ENCODE results near the gene CUL9.

The CUL9 gene

DNA sequence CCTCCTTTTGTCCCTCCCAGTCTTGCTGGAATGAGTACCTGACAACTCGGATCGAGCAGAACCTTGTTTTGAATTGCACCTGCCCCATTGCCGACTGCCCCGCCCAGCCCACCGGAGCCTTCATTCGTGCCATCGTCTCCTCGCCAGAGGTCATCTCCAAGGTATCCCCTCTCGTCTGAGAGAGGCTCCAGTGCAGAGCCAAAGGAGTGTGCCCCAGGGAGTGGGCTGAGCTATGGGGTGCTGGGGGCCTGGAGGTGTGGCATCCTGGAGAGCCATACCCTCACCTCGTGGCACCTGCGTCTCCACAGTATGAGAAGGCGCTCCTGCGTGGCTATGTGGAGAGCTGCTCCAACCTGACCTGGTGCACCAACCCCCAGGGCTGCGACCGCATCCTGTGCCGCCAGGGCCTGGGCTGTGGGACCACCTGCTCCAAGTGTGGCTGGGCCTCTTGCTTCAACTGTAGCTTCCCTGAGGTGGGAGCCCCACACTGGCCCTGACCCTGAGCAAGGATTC lies 38.5 kb downstream of the CUL9 start:
- TF ChIP-seq, protein P1, sequence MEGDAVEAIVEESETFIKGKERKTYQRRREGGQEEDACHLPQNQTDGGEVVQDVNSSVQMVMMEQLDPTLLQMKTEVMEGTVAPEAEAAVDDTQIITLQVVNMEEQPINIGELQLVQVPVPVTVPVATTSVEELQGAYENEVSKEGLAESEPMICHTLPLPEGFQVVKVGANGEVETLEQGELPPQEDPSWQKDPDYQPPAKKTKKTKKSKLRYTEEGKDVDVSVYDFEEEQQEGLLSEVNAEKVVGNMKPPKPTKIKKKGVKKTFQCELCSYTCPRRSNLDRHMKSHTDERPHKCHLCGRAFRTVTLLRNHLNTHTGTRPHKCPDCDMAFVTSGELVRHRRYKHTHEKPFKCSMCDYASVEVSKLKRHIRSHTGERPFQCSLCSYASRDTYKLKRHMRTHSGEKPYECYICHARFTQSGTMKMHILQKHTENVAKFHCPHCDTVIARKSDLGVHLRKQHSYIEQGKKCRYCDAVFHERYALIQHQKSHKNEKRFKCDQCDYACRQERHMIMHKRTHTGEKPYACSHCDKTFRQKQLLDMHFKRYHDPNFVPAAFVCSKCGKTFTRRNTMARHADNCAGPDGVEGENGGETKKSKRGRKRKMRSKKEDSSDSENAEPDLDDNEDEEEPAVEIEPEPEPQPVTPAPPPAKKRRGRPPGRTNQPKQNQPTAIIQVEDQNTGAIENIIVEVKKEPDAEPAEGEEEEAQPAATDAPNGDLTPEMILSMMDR (IDR thresholded peaks at IDR 0.05; ENCODE audit: extremely low read depth, missing control alignments) = no peak
- no peak for DNase-seq (ENCODE audit: low spot score)

DNA sequence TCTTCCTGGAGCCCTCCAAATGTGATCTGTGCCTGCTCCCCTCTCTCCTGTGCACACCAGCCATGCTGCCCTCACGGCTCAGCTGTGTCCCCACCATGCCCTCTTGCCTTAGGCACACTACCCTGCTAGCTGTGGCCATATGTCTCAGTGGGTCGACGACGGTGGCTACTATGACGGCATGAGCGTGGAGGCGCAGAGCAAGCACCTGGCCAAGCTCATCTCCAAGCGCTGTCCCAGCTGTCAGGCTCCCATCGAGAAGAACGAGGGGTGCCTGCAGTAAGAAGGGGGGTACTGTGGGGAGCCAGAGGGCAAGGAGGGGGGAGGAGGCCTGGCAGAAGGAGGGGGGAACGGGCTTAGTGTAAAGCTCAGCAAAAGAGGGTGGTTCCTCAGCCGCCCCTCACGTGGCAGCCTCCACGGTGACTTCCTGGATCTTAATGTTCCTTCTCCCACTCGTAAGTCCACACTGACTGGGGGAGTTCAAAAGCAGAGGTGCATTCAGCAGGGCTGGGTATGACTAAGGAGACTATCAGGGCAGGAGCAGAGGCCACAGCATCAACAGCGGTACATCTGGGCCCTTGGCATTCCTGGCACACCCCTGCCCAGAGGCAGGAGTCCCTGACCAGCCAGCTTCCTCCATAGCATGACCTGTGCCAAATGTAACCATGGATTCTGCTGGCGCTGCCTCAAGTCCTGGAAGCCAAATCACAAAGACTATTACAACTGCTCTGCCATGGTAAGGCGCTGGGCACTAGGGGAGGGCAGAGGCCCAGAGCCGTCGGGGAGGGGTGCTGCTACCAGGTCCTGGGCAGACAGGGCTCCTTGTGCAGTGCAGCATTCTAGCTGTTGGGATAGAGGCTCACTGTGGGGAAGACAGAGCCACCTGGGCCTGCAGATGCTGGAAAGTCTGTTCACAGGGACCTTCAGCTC lies 39.3 kb downstream of the CUL9 start:
- no peak for DNase-seq (ENCODE audit: low spot score)
- TF ChIP-seq, protein P1 (IDR thresholded peaks at IDR 0.05; ENCODE audit: extremely low read depth, missing control alignments) = no peak

DNA sequence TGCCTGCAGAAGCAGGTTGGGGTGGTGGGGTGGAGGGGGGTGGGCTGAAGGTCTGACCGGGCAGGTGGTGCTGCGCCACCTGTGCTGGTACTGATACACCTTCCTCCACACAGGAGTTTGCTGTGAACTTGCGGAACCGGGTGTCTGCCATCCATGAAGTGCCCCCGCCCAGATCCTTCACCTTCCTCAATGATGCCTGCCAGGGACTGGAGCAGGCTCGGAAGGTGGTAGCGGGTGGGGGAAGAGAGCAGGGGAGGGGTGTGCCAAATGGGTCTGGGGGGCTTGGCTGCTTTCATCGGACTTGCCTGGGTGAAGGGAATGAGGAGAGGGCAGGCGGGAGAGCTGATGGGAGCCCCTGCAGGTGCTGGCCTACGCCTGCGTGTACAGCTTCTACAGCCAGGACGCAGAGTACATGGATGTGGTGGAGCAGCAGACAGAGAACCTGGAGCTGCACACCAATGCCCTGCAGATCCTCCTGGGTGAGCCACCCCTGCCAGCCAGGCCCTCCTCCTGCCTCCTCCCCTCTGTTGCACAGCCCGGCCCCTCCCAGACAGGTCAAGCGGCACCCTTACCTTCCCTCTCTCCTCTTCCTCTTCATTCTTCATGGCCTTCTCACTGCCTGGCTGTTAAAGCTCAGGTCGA lies 40.5 kb downstream of the CUL9 start:
- DNase-seq (ENCODE audit: low spot score) = no peak
- TF ChIP-seq, protein P1 (IDR thresholded peaks at IDR 0.05; ENCODE audit: extremely low read depth, missing control alignments) = no peak

DNA sequence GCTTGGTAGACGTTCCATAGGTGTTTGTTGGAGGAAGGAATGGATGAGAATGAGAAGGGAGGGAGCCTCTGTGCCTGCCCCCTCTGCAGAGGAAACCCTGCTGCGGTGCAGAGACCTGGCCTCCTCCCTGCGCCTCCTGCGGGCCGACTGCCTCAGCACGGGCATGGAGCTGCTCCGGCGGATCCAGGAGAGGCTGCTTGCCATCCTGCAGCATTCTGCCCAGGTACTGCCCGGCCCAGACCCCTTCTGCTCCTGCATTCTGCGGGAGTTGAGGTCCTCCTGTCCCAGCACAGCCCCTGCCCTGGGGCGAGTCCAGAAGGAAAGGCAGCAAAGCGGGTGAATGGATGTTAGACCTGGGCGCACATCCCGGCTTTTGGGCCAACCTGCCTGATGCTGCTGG lies 41.2 kb downstream of the CUL9 start:
- no peak for DNase-seq (ENCODE audit: low spot score)
- TF ChIP-seq, protein P1 (IDR thresholded peaks at IDR 0.05; ENCODE audit: extremely low read depth, missing control alignments) = no peak

DNA sequence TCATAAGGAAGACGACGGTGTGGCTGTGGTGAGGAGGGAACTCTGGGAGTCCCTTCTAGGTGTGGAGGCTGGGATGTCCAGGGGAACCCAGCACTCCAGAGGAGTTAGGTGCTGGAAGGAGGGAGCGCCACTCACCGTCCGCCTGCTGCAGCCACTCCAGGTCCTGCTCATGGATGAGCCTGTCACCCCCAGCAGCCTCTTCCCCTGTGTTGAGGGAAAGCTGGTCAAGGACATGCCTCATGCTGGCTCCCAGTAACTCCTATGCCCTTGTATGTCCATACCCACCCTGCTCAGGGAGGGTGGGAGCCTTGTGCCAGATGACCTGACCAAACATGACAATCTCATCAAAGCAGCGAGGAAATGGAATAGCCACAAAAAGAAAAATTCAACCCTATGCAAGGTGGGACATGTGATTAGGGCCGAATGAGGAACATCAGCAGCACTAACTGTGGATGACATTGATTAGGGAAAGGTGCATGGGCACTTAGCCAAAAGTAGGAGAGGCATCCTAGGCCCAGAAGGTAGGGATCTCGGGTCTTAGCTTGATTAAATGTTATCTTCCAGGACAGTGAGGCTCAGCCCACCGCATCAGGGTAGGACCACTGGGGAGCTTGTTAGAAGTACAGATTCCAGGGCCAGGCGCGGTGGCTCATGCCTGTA lies 44.3 kb downstream of the CUL9 start:
- TF ChIP-seq, protein P1 (IDR thresholded peaks at IDR 0.05; ENCODE audit: extremely low read depth, missing control alignments) = no peak
- DNase-seq (ENCODE audit: low spot score) = no peak

DNA sequence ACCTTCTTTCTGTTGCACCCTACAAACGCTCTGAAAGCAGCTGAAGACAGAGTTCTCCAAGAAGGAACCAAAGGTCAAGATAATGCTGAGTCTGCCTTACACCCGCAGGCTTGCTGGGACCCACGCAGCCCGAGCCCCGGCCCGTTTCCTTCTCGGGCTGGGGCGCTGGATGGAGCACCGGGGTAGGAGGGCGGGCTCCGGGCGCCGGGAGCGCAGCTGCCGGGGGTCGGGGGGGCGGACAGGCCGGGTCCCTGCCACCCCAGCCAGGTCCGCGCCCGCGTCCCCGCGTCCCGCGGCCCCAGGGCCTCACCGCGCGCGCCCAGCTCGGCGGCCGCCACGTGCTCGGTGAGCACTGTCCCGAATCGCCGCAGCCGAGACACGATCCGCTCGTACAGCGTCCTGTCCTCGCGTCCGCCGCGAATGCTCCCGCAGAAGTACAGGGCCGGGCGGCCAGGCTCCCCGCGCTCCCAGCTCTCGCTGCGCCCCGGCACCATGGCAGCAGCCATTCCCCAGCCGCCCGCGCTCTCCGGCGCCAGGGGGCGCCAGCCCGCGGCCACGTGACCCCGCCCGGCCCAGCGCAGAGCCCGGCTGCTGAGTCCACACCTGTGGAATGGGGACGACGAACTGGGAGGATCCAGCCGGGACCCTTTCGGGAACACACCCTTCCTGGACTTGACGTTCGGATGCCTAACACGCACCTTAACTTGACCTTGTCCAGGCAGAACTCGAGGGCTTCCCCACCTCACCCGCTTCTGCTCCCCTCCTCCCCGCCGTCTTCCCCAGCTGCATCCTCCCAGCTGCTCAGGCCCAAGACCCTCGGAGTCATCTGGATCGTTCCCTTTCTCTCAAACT lies 47.2 kb downstream of the CUL9 start, which contains the start of gene DNPH1:
TSS of gene DNPH1 (minus strand) at position 531 of the 852 bp plus-strand sequence. CDS start at position 506, 25 bp downstream.
- peak; percentile 91 for DNase-seq (ENCODE audit: low spot score)
- TF ChIP-seq, protein P1 (IDR thresholded peaks at IDR 0.05; ENCODE audit: extremely low read depth, missing control alignments) = peak; percentile 96

Measured in GM20000 (cell line).